Mucosa of stomach (tissue), 1 donor: ENCODE measurements around the gene ACHE.

Experiments used
- H3K27me3 ChIP-seq: one replicate; pipeline ENCODE4 v1.7.0; 2013; ENCODE audit warnings: mild to moderate bottlenecking, low read length; ENCODE audit not compliant: control insufficient read depth, insufficient read depth
- H3K36me3 ChIP-seq: one replicate; pipeline ENCODE4 v1.7.0; 2013; ENCODE audit warnings: low read length; ENCODE audit not compliant: control insufficient read depth, insufficient read depth
- H3K4me1 ChIP-seq: one replicate; pipeline ENCODE4 v1.7.0; 2013; ENCODE audit warnings: mild to moderate bottlenecking, low read length; ENCODE audit not compliant: control insufficient read depth, insufficient read depth
- H3K4me3 ChIP-seq: one replicate; pipeline ENCODE4 v1.7.0; 2013; ENCODE audit warnings: low read length
- H3K9ac ChIP-seq: one replicate; pipeline ENCODE4 v1.7.0; 2013; ENCODE audit warnings: mild to moderate bottlenecking, low read length, moderate library complexity
- H3K9me3 ChIP-seq: one replicate; pipeline ENCODE4 v1.7.0; 2013; ENCODE audit warnings: mild to moderate bottlenecking, low read length, moderate library complexity; ENCODE audit not compliant: control insufficient read depth
- donor health status: Pancreatic carcinoma.

The ACHE gene

GRCh38 chr7:100878013-100878412 lies 17.7 kb downstream of the ACHE start:
- Histone ChIP-seq H3K9me3 (no peaks in the 10 kb centered on the region), H3K4me3 (no peak overlapping the region), H3K4me1 (peaks cover 30% of the 10 kb centered on the region), H3K9ac (peak overlapping the region; percentile 39), H3K27me3 (no peaks in the 10 kb centered on the region), H3K36me3 (no peaks in the 10 kb centered on the region)

- Histone ChIP-seq H3K27me3 (no peaks in the 10 kb centered on the region), H3K36me3 (no peaks in the 10 kb centered on the region), H3K9me3 (no peaks in the 10 kb centered on the region), H3K4me1 (peaks cover 30% of the 10 kb centered on the region), H3K9ac (peak overlapping the region; percentile 96), H3K4me3 (peak overlapping the region; percentile 97)
Measured at GRCh38 chr7:100875356-100875751, 20.3 kb downstream of the ACHE start.

GRCh38 chr7:100874577-100875355 lies 20.9 kb downstream of the ACHE start, which contains the start of gene SRRT:
Gene SRRT (plus strand): TSS chr7:100875103. CDS start chr7:100875591, 488 bp downstream.
- Histone ChIP-seq H3K4me1 (peaks cover 29% of the 10 kb centered on the region), H3K27me3 (no peaks in the 10 kb centered on the region), H3K4me3 (peak within 1 kb of the TSS; percentile 97), H3K9me3 (no peaks in the 10 kb centered on the region), H3K36me3 (no peaks in the 10 kb centered on the region), H3K9ac (peak within 1 kb of the TSS; percentile 96)

- H3K4me1 ChIP-seq: peaks cover 26% of the 10 kb centered on the region
- peak overlapping the region; percentile 97 for H3K4me3 ChIP-seq
- no peaks in the 10 kb centered on the region for H3K27me3 ChIP-seq
- H3K9ac ChIP-seq: peak overlapping the region; percentile 96
- H3K9me3 ChIP-seq: no peaks in the 10 kb centered on the region
- no peaks in the 10 kb centered on the region for H3K36me3 ChIP-seq
Measured at GRCh38 chr7:100874300-100874576, 21.4 kb downstream of the ACHE start.

GRCh38 chr7:100873599-100874299 lies 21.9 kb downstream of the ACHE start:
- no peaks in the 10 kb centered on the region for H3K27me3 ChIP-seq
- peaks cover 26% of the 10 kb centered on the region for H3K4me1 ChIP-seq
- H3K4me3 ChIP-seq: peak overlapping the region; percentile 97
- peak overlapping the region; percentile 96 for H3K9ac ChIP-seq
- H3K9me3 ChIP-seq: no peaks in the 10 kb centered on the region
- no peaks in the 10 kb centered on the region for H3K36me3 ChIP-seq

- peaks cover 25% of the 10 kb centered on the region for H3K4me1 ChIP-seq
- no peaks in the 10 kb centered on the region for H3K36me3 ChIP-seq
- H3K27me3 ChIP-seq: no peaks in the 10 kb centered on the region
- peak overlapping the region; percentile 96 for H3K9ac ChIP-seq
- H3K9me3 ChIP-seq: no peaks in the 10 kb centered on the region
- peak overlapping the region; percentile 69 for H3K4me3 ChIP-seq
Measured at GRCh38 chr7:100867776-100868485, 27.8 kb downstream of the ACHE start.

- no peaks in the 10 kb centered on the region for H3K36me3 ChIP-seq
- H3K27me3 ChIP-seq: no peaks in the 10 kb centered on the region
- H3K4me1 ChIP-seq: peaks cover 25% of the 10 kb centered on the region
- peak within 1 kb of the TSS; percentile 69 for H3K4me3 ChIP-seq
- H3K9me3 ChIP-seq: no peaks in the 10 kb centered on the region
- peak within 1 kb of the TSS; percentile 96 for H3K9ac ChIP-seq
Measured at GRCh38 chr7:100867040-100867775, 28.5 kb downstream of the ACHE start, which contains the start of gene TRIP6. Gene TRIP6 (plus strand): TSS chr7:100867387. CDS start chr7:100867498, 111 bp downstream.

GRCh38 chr7:100866729-100867039 lies 29.0 kb downstream of the ACHE start:
- Histone ChIP-seq H3K9me3 (no peaks in the 10 kb centered on the region), H3K9ac (peak overlapping the region; percentile 96), H3K36me3 (no peaks in the 10 kb centered on the region)

GRCh38 chr7:100865938-100866728 lies 29.6 kb downstream of the ACHE start:
- peak overlapping the region; percentile 96 for H3K9ac ChIP-seq
- H3K36me3 ChIP-seq: no peaks in the 10 kb centered on the region
- H3K9me3 ChIP-seq: no peaks in the 10 kb centered on the region
- H3K27me3 ChIP-seq: no peaks in the 10 kb centered on the region
- peaks cover 25% of the 10 kb centered on the region for H3K4me1 ChIP-seq
- H3K4me3 ChIP-seq: peak overlapping the region; percentile 69

More at GRCh38 chr7:100866729-100867039, 29.0 kb downstream of the ACHE start:
- Histone ChIP-seq H3K4me1 (peaks cover 25% of the 10 kb centered on the region), H3K4me3 (peak overlapping the region; percentile 69), H3K27me3 (no peaks in the 10 kb centered on the region)

- Histone ChIP-seq H3K36me3 (no peaks in the 10 kb centered on the region), H3K4me3 (no peak overlapping the region), H3K9me3 (no peaks in the 10 kb centered on the region), H3K4me1 (peaks cover 25% of the 10 kb centered on the region), H3K9ac (peak overlapping the region; percentile 96), H3K27me3 (no peaks in the 10 kb centered on the region)
Measured at GRCh38 chr7:100865372-100865911, 30.2 kb downstream of the ACHE start.
